Stromal cell of bone marrow (primary cell): ENCODE results near the gene FHOD3.
A peak's percentile ranks its signal among the peaks of the same experiment; 100 is the strongest.
"Not testable (repeated sequence)": the region's sequence is repeated elsewhere in the genome, so short reads cannot be mapped to it uniquely, and the experiment has no call there.

Source experiments
- DNase-seq: peaks from one replicate; pipeline ENCODE4 v3.0.0-alpha.2; 2012; ENCODE audit warnings: low read depth

FHOD3 gene

DNA sequence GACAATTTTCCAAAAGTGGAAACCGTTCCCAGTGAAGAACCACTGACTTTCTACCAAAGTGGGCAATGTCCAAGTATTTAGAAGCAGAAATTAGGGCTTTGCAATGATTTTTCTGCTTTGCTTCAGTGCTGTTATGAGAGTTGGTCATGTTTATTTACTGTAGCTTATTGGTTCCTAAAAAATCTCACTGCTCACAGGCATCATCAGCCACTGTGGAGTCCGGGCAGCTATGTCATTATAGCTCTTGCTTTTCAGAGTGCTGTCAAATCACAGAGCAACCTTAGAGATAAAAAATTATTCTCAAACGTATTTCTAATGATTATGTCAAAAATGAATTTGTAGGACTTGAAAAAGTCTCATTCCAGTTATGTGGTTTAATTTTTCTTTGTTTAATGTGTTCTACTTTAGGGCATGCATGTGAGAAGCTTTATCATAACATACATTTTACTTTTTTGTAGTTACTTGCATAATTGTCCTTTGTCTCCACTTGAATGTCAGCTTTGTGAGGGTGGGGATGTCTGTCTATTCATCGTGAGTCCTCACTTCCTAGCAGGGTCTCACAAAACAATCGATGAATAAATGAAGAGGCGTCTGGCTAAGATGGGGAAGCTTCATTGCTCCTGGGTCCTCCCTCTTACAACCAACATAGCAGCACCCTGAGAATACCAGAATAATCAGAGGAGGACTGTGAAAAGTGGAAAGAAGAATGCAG lies 413.7 kb downstream of the FHOD3 start:
- DNase-seq: no peak

GRCh38 chr18:36711813-36712444 lies 414.4 kb downstream of the FHOD3 start:
- peak; percentile 70 for DNase-seq

GRCh38 chr18:36714476-36714875 lies 417.0 kb downstream of the FHOD3 start:
- no peak for DNase-seq

DNA sequence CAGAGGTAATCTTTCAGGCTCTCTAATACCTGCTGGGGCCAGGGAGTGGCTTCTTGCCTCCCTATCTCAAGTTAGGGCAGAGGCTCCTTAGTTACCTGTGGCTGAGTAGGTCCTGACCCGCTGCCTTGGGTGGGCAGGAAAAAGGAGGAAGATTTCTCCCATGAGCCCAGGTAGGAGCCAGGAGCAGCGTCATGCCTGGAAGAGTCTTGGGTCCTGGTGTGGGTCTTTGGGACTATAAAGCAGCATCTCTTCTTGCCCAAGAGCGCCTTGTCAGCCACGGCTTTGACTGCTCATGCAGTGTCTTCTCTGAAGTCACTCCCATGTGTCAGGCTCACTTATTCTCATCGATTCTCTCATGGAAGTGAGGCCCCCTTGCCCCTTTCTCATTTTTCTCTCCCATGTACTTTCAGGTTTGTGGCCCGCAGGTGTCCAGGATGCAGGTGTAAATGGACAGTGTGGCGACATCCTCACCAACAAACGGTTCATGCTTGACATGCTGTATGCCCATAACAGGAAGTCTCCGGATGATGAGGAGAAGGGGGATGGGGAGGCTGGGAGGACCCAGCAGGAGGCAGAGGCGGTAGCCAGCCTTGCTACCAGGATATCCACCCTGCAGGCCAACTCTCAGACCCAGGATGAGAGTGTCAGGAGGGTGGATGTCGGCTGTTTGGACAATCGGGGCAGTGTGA lies 420.1 kb downstream of the FHOD3 start:
- DNase-seq: no peak

DNA sequence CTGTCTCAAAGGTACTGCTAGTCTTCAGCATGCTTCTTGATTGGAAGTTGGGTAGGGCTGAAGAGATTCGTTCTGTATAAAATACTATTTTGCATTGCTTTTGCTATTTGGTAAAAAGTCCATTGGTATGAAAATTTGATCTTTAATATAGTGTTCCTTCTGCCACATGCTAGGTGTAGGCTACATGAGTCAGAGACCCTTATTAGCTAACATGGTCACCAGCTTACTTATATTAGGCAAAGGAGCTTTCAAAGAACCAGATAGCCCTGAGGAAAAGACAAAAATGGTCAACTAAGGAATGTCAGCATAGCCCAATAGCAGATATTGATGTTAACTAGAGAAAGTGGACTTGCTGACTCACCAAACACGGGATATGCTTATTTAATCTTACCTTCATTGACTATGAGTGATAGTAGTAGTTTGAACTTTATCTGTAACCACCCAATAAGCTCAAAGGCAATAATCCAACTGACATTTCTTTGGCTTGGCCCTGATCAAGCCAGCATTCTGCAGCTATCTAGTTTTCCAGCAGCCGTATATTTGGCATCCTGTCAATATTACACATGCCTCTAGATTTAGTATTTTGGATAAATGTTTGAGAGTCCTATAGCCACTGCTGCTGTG lies 421.3 kb downstream of the FHOD3 start:
- DNase-seq: no peak

- no peak for DNase-seq
These were observed 422.1 kb downstream of the FHOD3 start for GRCh38 chr18:36719630-36720029.

DNA sequence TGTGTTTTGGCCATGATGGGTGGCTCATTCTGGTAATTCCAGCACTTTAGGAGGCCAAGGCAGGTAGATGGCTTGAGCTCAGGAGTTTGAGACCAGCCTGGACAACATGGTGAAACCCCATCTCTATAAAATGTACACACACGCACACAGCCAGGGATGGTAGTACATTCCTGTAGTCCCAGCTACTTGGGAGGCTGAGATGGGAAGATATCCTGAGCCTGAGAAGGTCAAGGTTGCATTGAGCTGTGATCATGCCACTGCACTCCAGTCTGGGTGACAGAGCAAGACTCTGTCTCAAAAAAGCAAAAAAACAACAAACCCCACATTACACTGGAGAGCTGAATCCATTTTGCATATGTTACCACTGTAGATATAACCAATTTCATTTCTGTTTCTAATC lies 423.8 kb downstream of the FHOD3 start:
- not testable (repeated sequence) for DNase-seq

GRCh38 chr18:36724169-36724568 lies 426.7 kb downstream of the FHOD3 start:
- DNase-seq: no peak

DNA sequence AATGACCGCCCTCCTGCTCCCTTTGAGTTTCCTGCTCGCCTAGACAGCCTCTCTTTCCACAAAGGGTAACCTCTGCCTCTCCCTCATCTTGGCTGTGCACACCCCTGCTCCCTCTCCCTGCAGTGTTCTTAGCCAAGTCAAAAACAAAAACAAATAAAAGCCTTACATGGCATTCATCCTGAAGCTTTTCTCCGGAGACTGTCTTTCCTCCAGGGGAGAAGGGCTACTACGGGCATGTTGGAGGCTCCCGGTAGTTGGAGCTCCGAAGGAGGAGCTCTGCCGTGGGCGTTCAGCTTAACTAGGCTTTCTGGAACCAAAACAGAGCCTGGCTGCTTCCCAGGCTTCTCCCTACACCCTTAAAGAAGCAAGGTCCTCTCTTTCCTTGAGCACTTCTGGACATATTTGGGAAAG lies 427.1 kb downstream of the FHOD3 start:
- DNase-seq: peak; percentile 45

DNA sequence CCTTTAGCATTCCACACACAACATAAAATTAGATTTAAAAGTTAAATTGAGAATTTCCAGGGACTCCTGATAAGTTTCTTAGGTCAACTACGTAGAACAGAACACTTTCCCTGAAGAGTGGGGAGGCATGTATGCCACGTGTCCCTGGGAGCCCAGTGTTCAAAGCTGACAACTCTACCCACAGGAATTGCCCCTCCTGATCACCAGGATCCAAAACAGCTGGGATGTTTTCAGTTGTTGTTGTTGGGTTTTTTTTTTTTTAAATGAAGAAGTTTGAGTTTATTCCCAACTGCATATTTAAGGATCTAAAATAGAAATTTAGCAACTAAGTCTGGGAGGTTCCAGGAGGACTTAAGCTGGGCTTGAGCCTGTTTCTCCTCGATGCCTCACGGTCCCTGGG lies 430.8 kb downstream of the FHOD3 start:
- no peak for DNase-seq

DNA sequence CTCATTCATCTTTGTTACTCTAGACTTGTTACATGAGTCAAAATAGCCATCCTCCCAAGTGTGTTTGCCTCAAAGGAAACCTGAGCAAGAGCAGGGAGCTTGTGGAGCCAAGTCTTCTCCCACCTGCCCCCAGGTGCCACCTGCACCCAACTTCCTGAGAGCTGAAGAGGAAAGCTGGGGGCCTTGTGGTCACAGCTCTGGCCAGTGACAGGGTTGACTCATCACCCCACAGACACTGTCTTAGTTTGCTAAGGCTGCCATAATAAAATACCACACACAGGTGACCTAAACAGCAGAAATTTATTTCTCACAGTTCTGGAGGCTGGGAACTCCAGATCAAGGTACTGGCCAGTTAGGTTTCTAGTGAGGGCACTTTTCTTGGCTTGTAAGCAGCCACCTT lies 431.7 kb downstream of the FHOD3 start:
- DNase-seq: no peak

DNA sequence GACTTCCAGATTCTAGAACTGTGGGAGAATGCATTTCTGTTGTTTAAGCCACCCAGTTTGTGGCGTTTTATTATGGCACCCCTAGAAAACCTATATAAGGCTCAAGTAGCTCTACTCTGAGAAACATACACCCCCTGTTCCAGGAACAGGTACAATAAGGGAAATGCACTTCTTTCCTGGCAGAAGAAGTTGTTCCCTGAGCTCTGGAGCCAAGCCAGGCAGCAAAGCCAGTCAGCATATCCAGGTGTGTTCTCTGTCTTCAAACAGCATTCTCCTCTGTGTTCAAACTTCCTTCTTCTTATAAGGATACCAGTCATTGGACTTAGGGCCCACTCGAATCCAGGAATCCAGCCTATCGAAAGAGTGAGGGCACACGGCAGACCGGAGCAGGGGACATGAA lies 434.8 kb downstream of the FHOD3 start:
- no peak for DNase-seq

DNA sequence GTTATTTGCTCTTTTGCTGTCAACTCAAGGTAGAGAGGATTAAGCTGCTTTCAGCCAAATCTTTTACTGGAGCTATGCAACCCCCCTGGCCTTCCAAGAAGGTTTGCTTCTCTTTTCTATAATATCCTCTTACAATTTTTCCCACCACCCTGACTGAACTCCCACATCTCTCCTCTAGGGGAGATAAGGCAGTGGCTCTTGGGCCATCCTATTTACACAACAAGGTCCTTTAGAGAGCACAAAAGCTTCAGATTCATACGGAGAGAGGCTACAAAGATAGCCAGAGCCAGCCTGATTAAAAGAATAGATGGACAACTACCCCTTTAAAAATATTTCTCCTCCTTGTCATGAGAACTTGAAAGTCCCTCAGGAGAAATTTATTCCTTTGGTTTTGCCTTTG lies 435.6 kb downstream of the FHOD3 start:
- no peak for DNase-seq

DNA sequence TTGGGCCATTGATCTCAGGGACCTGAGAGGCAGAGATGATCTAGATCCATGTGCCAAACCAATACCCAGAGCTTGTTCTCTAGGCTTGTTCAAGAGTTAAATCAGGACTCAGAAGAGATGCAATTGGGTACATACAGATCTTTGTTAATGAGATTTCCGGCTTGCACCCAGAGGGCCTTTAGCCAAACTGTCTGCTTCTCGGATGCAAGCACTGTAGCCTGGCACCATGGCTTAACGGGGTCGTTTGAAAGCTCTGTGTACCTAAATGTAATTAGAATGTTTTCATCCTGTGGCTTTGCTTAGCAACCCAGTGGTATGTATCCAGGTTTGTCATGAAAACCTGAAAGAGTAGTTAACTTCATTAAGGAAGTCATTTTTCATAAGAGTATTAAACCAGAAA lies 437.1 kb downstream of the FHOD3 start:
- DNase-seq: no peak

GRCh38 chr18:36735130-36735529 lies 437.6 kb downstream of the FHOD3 start:
- no peak for DNase-seq

GRCh38 chr18:36736094-36736493 lies 438.6 kb downstream of the FHOD3 start:
- DNase-seq: no peak

DNA sequence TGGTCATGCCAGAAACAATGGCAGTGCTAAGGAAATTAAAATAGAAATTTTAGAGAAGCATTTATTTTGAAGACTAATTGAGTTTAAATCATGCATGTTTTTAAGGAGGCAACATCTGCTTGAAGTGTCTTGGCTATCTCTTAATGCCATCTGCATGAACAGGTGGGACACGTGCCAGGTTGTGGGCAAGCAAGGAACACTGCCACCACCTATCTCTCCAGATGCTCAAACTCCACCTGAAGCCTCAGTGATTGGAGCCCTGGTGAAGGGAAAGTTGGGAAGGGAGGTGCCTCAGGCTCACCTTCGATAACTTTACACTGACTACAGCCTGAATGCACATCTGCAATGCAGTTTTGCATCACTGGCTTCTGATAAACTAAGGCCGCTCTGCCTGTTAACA lies 439.8 kb downstream of the FHOD3 start:
- no peak for DNase-seq

- DNase-seq: no peak
These were observed 446.9 kb downstream of the FHOD3 start for GRCh38 chr18:36744261-36744876.

- DNase-seq: no peak
These were observed 447.9 kb downstream of the FHOD3 start for GRCh38 chr18:36745219-36745975.

- DNase-seq: no peak
These were observed 455.7 kb downstream of the FHOD3 start for GRCh38 chr18:36752929-36753865.

GRCh38 chr18:36756242-36756641 lies 458.7 kb downstream of the FHOD3 start:
- no peak for DNase-seq
